T follicular helper cell (primary cell): ENCODE data around the gene RAD51B.
"Not testable (repeated sequence)": the region's sequence is repeated elsewhere in the genome, so short reads cannot be mapped to it uniquely, and the experiment has no call there.

Source experiments
- DNase-seq: peaks from one replicate; pipeline ENCODE4 v3.0.0-alpha.2; 2020; ENCODE audit warnings: low read depth

The RAD51B gene

DNA sequence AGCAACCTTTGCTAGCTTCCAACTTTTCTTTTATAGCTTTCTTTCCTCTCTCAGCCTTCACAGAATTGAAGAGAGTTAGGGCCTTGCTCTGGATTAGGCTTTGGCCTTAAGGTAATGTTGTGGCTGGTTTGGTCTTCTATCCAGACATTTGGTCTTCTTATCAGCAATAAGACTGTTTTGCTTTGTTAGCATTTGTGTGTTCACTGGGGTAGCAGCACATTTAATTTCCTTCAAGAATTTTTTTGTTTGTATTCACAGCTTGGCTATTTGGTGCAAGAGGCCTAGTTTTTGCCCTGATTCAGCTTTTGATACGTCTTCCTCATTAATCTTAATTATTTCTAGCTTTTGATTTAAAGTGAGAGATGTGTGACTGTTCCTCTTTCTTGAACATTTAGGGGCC is 130.8 kb downstream of the RAD51B start:
- DNase-seq = no peak

- DNase-seq = no peak
Observed at GRCh38 chr14:67951529-67952135, 132.1 kb downstream of the RAD51B start.

GRCh38 chr14:67952381-67952780 is 132.8 kb downstream of the RAD51B start:
- DNase-seq = no peak

GRCh38 chr14:67952786-67953185 is 133.2 kb downstream of the RAD51B start:
- no peak for DNase-seq

DNA sequence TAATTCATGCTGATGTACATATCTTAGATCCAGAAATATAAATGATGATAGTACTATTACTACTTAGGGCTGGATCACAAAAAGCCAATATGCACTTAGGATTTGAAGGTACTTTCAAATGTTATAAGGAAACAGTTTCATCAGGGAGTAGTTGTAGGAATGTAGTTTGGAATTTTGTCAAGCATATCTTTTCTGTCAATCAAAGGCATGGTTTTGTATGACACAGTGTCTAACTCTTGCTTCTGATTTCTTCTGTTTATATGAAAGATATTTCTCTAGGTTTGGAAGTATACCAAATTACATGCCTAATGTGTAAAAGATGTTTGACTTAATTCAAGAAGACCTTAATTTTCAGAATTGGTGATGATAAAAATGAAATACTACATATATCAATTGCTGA is 135.7 kb downstream of the RAD51B start:
- no peak for DNase-seq

GRCh38 chr14:67957946-67958345 is 138.4 kb downstream of the RAD51B start:
- no peak for DNase-seq

- DNase-seq = no peak
Observed at GRCh38 chr14:67961676-67962075, 142.1 kb downstream of the RAD51B start.

GRCh38 chr14:67962215-67962644 is 142.7 kb downstream of the RAD51B start:
- no peak for DNase-seq

DNA sequence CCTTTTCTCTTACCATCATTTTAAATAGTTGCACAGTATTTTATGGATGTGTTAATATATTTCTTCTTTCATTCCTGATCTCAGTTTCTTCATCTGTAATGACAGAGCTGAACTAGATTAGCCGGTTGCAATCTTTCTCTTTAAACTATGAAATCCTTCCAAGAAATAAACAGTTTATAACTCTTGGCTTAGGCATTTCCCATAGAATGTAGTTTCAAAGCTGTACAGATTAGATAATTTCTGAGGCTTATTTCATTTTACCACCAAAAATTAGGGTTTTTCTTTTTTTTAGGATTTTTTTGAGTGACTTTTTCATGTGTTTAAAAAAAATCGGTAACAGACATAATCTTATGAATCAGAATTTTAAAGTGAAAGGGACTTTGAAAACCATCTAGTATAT is 144.0 kb downstream of the RAD51B start:
- no peak for DNase-seq

DNA sequence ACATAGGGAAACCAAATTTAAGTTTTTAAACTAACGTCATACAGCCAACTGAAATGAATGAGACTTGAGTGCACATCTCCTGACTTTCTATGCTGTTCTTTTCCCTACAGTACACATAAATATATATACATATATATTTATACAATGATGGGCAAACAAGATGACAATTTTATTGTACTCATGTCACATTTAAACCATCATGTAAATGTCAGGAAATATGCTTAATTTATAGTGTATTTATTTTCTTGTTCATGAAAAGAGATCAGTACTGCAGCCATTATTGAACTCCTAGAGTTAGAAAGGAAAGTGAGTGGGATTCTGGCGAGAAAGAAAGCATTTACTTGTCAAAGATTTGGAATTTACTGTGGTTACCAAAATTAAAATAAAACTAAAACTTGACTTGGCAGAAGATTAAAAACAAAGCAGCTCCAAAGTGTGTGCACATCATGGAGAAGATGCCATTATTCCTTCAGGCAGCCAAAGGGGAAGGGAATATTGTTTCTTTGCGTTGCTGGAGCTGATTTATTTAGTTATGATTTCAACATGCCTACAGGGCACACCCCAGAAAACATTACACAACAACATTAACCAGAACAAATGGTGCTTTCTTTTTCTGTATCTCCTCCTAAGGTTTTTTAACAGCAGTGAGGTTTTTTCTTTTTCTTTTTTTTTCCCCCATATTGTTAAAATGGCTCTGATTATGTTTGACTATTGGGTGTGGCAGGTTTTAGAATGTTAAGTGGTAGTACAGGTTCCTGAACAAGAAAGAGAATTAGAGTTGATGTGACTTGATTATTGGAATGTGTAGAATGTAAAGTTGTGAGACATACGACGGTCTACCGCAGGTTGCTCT is 144.6 kb downstream of the RAD51B start:
- DNase-seq = no peak

DNA sequence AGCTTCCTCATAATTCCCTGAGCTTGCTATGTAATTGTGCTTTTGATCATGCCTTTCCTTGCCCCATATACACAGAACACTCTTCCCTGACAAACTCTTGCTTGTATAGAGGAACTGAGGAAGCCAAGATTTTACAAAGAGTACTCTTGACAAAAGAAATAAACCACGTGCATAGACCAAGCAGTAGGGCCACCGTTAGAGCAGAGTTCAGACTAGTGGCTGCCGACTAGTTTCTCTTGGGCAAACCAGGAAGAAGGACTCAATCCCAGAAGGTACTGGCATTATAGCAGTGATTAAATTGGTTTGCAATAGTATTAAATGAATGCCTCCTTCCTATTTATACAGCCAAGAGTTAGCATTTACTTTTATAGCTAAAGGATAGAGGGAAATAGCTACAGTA is 146.1 kb downstream of the RAD51B start:
- DNase-seq = no peak

DNA sequence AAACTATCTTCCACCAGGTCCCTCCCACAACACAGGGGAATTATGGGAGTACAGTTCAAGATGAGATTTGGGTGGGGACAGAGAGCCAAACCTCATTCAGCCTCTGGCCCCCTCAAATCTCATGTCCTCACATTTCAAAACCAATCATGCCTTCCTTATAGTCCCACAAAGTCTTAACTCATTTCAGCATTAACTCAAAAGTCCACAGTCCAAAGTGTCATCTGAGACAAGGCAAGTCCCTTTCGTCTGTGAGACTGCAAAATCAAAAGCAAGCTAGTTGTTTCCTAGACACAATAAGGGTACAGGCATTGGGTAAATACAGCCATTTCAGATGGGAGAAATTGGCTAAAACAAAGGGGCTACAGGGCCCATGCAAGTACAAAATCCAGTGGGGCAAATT is 147.6 kb downstream of the RAD51B start:
- no peak for DNase-seq

- DNase-seq = not testable (repeated sequence)
Observed at GRCh38 chr14:67967970-67968369, 148.4 kb downstream of the RAD51B start.

DNA sequence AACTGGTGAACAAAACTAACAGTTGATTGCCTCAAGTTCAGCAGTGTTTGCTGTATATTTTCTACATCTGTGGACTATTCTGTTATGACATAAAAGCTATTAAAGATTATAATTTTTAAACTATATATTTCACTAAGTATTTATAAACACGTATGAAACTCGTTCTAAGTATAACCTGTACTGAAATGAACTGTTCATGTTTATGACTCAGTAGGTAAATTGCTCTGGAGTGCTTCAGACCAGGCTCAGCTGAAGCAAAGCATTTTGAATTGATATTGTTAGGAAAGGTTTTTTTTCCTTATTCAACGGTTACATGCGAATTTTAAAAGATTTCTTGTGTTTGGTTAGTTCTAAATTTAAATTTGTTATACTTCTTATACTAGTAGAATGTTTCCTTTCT is 151.3 kb downstream of the RAD51B start:
- DNase-seq = no peak

- DNase-seq = no peak
Observed at GRCh38 chr14:67971627-67972625, 152.3 kb downstream of the RAD51B start.

GRCh38 chr14:67973436-67973835 is 153.9 kb downstream of the RAD51B start:
- DNase-seq = no peak

GRCh38 chr14:67975470-67975869 is 155.9 kb downstream of the RAD51B start:
- no peak for DNase-seq

- no peak for DNase-seq
Observed at GRCh38 chr14:67977434-67978034, 158.0 kb downstream of the RAD51B start.

- no peak for DNase-seq
Observed at GRCh38 chr14:67978749-67979148, 159.2 kb downstream of the RAD51B start.

DNA sequence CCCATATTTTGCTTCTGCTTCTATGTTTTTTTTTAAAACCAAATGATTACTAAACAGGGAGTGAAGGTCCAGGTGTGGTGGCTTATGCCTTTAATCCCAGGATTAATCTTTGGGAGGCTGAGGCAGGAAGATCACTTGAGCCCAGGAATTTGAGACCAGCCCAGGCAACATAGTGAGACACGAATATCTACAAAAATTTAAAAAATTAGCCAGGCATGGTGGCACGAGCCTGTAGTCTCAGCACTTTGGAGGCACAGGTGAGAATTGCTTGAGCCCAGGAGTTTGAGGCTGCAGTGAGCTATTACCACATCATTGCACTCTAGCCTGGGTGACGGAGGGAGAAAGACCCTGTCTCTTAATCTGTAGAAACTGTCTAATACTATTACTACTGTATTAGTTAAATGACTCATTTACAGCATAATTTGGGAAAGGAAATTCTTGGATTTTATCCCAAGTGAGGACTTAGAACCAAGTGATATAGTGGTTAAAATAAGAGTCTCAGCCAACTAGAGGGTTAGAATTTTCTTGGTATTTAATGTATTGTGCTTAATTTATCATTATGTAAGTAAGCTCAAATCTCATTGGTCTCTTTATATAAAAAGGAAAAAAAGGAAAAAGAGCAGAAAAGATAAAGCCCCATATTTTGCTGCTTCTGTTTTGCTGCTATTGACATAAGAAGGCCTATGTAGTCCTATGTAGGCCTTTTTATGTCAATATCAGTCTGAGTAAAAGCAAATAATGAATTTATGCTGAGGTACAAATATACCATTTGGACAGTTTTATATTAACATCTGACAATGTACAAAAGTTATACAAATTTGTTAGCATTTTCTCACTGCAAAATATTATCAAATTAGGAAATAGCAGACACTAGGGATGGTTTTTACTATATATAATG is 163.4 kb downstream of the RAD51B start:
- DNase-seq = no peak

DNA sequence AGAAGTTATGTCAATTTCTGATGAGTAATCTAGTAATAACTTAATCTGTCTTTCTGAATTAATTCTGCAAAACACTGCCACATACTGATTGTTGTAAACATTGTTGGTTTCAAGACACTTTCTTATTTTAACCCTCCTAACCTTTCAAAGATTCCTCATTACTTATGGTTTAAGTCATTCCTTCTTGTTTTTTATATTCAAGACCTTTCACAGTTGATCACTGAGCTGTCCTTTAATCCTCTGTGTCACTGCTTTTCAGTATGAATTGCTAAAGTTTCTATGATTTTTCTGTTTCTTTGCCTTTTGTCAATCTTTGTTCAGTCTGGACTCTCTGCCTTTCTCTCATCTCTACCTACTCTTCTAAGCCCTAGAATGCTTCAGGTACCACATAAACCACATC is 164.7 kb downstream of the RAD51B start:
- no peak for DNase-seq
